ENCODE measurements around the gene RAB36.

GRCh38 chr22:23100124-23100801, 45.0 kb upstream of the RAB36 start:
- TF ChIP-seq CTCF (IDR thresholded peaks at IDR 0.05) = no peak
- TF ChIP-seq POLR2A (IDR thresholded peaks at IDR 0.05) = no peak
